Nephron (organoid): ENCODE data around the gene MSI2.
A peak's percentile ranks its signal among the peaks of the same experiment; 100 is the strongest.

Source experiments
- H3K27ac Mint-ChIP-seq, 3 experiments: 2 replicates each; pipeline ENCODE4 v1.8.0; 2020; ENCODE audit warnings: mixed read lengths in 3 of 3, mild to moderate bottlenecking in 2 of 3, moderate library complexity in 1 of 3
- H3K27me3 Mint-ChIP-seq: 2 replicates; pipeline ENCODE4 v1.8.0; 2021; ENCODE audit warnings: low read depth, mild to moderate bottlenecking, moderate library complexity, mixed read lengths
- H3K36me3 Mint-ChIP-seq: 2 replicates; pipeline ENCODE4 v1.8.0; 2020; ENCODE audit warnings: low read depth, mixed read lengths
- H3K4me1 Mint-ChIP-seq: 2 replicates; pipeline ENCODE4 v1.8.0; 2020; ENCODE audit warnings: mixed read lengths
- H3K4me3 Mint-ChIP-seq, 3 experiments: 2 replicates each; pipeline ENCODE4 v1.8.0; 2020; ENCODE audit warnings: mild to moderate bottlenecking in 3 of 3, mixed read lengths in 3 of 3, moderate library complexity in 2 of 3
- H3K9me3 Mint-ChIP-seq: 2 replicates; pipeline ENCODE4 v1.8.0; 2020; ENCODE audit warnings: mixed read lengths
- CTCF ChIP-seq, 3 experiments: fragments of 200-600 bp; sonication (generic); IDR thresholded peaks; one replicate each; pipeline ENCODE4 v1.5.0; 2021; ENCODE audit warnings: antibody characterized with exemption in 3 of 3; ENCODE audit not compliant: unreplicated experiment in 3 of 3

Gene MSI2

GRCh38 chr17:57670769-57671569 is 414.6 kb downstream of the MSI2 start:
- peak overlapping the region; percentile 27 to 85 (median 62) for H3K27ac Mint-ChIP-seq
- no peaks in the 10 kb centered on the region for H3K9me3 Mint-ChIP-seq
- H3K36me3 Mint-ChIP-seq: peaks cover 19% of the 10 kb centered on the region
- H3K4me1 Mint-ChIP-seq: peaks cover 45% of the 10 kb centered on the region
- no peak overlapping the region for H3K4me3 Mint-ChIP-seq
- peaks cover 33% of the 10 kb centered on the region for H3K27me3 Mint-ChIP-seq
- no peak for TF ChIP-seq CTCF (IDR thresholded peaks at IDR 0.05; ENCODE audit: unreplicated experiment in 3 of 3)

GRCh38 chr17:57671667-57672632 is 415.6 kb downstream of the MSI2 start:
- H3K4me1 Mint-ChIP-seq: peaks cover 37% of the 10 kb centered on the region
- no peaks in the 10 kb centered on the region for H3K9me3 Mint-ChIP-seq
- H3K4me3 Mint-ChIP-seq: peak overlapping the region in 2 of 3 experiments; percentile 38 to 49
- H3K27me3 Mint-ChIP-seq: peaks cover 29% of the 10 kb centered on the region
- peaks cover 24% of the 10 kb centered on the region for H3K36me3 Mint-ChIP-seq
- peak overlapping the region; percentile 62 to 85 (median 68) for H3K27ac Mint-ChIP-seq
- TF ChIP-seq CTCF (IDR thresholded peaks at IDR 0.05; ENCODE audit: unreplicated experiment in 3 of 3): peak; percentile 89 to 94 (median 90)

GRCh38 chr17:57672971-57673370 is 416.6 kb downstream of the MSI2 start:
- Mint-ChIP-seq H3K9me3 (no peaks in the 10 kb centered on the region), H3K4me3 (no peak overlapping the region), H3K27ac (peak overlapping the region in 1 of 3 experiments; percentile 74), H3K27me3 (peaks cover 26% of the 10 kb centered on the region), H3K4me1 (peaks cover 37% of the 10 kb centered on the region), H3K36me3 (peaks cover 28% of the 10 kb centered on the region)
- no peak for TF ChIP-seq CTCF (IDR thresholded peaks at IDR 0.05; ENCODE audit: unreplicated experiment in 3 of 3)

- Mint-ChIP-seq H3K9me3 (no peaks in the 10 kb centered on the region), H3K27me3 (peaks cover 26% of the 10 kb centered on the region), H3K4me3 (no peak overlapping the region), H3K36me3 (peaks cover 28% of the 10 kb centered on the region), H3K4me1 (peaks cover 21% of the 10 kb centered on the region), H3K27ac (no peak overlapping the region)
- no peak for TF ChIP-seq CTCF (IDR thresholded peaks at IDR 0.05; ENCODE audit: unreplicated experiment in 3 of 3)
Measured at GRCh38 chr17:57674894-57675293, 418.6 kb downstream of the MSI2 start.

GRCh38 chr17:57675427-57676387 is 419.4 kb downstream of the MSI2 start:
- Mint-ChIP-seq H3K27ac (no peak overlapping the region), H3K27me3 (peaks cover 20% of the 10 kb centered on the region), H3K4me3 (no peak overlapping the region), H3K4me1 (peaks cover 21% of the 10 kb centered on the region), H3K9me3 (no peaks in the 10 kb centered on the region), H3K36me3 (peaks cover 28% of the 10 kb centered on the region)
- TF ChIP-seq CTCF (IDR thresholded peaks at IDR 0.05; ENCODE audit: unreplicated experiment in 3 of 3): no peak
